ENCODE results near the gene RPL14. TPM values are rescaled to one million over a fixed set of nuclear protein-coding genes. Genes with fewer than 3 reads are reported as not detected.
"Not testable (repeated sequence)": the region's sequence is repeated elsewhere in the genome, so short reads cannot be mapped to it uniquely, and the experiment has no call there.

The RPL14 gene
- total RNA-seq, 1 experiment from 2014 or later = 244 TPM

DNA sequence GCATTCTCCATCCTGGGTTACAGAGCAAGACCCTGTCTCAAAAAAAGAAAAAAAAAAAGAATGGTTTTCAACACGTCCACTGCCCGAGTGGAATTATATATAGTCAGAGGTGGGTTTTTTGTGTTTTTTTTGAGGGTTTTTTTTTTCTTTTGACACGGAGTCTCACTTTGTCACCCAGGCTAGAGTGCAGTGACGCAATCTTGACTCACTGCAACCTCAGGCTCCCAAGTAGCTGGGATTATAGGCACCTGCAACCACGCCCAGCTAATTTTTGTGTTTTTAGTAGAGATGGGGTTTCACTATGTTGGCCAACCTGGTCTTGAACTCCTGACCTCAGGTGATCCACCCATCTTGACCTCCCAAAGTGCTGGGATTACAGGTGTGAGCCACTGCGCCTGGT lies 3.3 kb downstream of the RPL14 start:
- DNase-seq (ENCODE audit: low spot score); in situ Hi-C loops (cut with HindIII; ENCODE audit: low sequenced_read_pairs): not testable (repeated sequence)

DNA sequence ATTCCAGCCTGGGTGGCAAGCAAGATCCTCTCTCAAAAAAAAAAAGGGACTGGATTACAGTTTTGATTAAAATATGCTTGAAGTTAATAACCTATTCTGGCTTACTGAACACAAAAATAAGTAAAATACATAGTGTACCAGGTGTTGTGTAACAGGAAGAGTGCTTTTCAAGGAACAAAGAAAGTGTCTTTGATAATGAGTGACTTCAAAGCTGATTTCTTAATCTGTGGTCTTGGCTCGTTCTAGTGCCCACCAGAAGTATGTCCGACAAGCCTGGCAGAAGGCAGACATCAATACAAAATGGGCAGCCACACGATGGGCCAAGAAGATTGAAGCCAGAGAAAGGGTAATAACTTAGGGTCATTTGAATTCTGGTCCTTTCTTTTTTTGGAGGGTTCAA lies 4.0 kb downstream of the RPL14 start:
- DNase-seq (ENCODE audit: low spot score) = no peak
- in situ Hi-C loops (cut with HindIII; ENCODE audit: low sequenced_read_pairs) = no loop called here

DNA sequence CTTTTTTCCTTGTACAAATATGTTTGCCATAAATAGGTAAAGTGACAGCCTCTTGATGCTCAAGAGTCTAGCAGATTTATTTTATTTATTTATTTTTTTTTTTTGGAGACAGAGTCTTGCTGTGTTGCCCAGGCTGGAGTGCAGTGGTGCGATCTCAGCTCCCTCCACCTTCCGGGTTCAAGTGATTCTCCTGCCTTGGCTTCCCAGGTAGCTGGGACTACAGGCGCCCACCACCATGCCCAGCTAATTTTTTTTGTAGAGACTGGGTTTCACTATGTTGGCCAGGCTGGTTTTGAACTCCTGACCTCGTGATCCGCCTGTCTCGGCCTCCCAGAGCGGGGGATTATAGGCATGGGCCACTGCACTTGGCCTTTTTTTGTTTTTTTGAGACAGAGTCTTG lies 5.7 kb downstream of the RPL14 start:
- DNase-seq (ENCODE audit: low spot score); in situ Hi-C loops (cut with HindIII; ENCODE audit: low sequenced_read_pairs): not testable (repeated sequence)

DNA sequence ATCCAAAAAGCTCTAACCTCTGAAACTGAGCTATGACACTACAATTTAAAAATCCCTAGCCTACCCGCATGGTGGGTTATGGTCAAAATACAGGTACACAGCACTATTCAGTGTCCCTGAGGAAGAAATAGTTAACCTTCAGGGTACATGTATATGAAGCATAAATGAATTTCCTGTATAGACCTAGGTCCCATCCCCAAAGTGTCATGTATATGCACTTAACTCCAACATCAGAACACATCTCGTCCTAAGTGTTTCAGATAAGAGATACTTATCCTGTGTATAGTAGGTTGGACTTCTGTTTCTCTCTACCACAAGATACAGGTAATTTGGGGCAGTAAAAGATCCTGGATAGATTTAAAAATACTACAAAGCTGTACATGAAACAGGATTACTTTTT lies 6.4 kb downstream of the RPL14 start:
- in situ Hi-C loops (cut with HindIII; ENCODE audit: low sequenced_read_pairs) = no loop called here
- no peak for DNase-seq (ENCODE audit: low spot score)

DNA sequence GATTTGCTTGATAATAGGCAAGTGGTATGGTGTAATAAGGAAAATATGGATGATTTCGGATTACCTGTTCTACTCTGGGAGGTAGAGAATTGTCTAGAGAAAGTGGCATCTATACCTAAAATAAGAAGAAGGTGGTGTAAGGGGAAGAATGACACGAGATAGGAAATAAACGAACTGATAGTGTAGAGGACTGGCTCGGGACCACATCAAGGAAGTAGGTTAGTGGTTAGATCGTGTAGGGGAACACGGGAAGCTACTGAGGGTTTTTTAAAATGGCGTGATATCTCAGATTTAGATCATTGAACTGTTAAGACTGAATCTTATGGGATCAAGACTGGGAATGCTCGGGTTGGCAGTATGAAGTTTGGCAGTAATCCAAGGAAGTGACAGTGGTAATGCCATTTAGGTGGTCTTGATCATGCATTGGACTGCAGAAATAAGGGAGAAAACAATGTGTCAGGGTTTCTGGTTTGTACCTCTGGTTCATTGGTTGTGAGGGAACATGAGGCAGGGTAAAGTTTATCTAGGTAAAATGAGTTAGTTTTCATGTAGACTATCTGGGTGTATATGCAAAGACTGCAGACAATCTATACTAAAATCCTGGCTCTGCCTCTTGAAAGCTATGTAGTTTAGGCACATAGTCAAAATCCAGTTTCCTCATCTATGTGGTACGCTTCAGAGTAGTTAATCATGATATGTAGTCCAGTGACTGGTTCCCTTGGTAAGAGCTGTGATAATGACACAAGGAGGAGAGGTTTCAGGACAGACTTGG lies 7.4 kb downstream of the RPL14 start:
- in situ Hi-C loops (cut with HindIII; ENCODE audit: low sequenced_read_pairs) = no loop called here
- DNase-seq (ENCODE audit: low spot score) = no peak

DNA sequence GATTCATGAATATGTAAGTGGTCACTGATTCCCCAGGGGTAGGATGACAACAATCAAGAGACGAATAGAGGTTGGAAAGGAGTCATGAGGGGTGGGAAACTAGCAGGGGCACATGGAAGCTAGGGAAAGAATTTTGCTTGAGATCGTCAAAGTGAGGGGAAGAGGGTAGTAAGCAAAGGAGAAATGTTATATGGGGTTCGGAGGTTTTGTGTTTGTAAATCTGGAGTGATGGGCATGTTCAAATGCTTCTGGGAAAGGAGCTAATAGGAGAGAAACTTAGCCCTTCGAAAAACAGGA lies 7.9 kb downstream of the RPL14 start:
- DNase-seq (ENCODE audit: low spot score) = no peak
- in situ Hi-C loops (cut with HindIII; ENCODE audit: low sequenced_read_pairs) = no loop called here

DNA sequence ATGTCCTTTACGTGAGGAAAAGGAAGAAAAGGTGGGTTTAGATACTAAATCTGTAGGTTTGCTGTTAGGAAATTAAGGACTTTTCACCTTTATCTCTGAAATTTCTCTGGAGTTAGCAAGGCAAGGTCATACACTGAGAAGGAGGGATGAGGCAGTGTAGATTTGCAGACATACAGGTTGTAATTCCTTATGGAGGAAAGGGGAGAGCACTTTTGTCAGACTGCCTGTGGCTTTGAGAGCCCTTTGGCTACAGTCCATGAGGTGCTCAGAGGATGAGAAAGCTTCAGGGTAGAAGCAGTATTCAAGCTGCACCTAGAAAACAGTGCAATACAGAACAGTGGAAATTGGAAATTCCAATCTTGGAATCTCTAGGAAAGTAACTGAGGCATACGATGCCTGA lies 8.3 kb downstream of the RPL14 start:
- no peak for DNase-seq (ENCODE audit: low spot score)
- in situ Hi-C loops (cut with HindIII; ENCODE audit: low sequenced_read_pairs) = no loop called here

DNA sequence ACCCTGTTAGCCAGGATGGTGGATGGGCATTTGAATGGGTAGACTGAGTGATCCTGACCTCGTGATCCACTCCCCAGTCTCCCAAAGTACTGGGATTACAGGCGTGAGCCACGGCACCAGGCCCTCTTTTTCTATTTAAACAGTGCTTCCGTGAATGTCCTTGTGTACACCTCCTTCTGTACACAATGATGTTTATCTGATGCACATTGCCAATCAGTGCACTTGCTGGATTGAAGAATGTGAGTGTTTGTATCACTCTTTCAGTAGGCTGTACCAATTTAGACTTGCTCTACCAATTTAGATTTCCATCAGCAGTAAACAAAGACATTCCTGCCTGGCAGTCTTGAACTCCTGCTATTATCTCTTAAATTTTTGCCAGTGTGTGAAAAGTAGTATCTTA lies 10.9 kb downstream of the RPL14 start:
- DNase-seq (ENCODE audit: low spot score) = no peak
- in situ Hi-C loops (cut with HindIII; ENCODE audit: low sequenced_read_pairs) = no loop called here

DNA sequence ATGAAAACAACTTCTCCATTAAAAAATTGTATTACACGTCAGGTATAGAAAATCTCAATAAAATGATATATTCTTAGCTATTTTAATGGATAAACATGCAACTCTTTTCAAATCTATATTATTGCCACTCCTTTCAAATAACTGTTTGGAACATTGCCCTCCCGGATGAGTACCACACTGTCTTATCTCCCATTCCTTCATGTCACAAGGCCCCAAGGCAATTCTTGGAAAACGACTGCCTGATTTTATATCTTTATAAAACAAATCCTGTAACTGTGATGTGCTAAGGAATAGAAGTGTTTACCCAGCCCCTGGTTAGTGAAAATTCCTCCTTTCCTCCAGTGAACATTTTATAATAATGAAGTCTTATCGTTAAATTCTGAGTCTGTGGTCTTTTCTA lies 13.6 kb downstream of the RPL14 start:
- DNase-seq (ENCODE audit: low spot score) = no peak
- in situ Hi-C loops (cut with HindIII; ENCODE audit: low sequenced_read_pairs) = no loop called here

DNA sequence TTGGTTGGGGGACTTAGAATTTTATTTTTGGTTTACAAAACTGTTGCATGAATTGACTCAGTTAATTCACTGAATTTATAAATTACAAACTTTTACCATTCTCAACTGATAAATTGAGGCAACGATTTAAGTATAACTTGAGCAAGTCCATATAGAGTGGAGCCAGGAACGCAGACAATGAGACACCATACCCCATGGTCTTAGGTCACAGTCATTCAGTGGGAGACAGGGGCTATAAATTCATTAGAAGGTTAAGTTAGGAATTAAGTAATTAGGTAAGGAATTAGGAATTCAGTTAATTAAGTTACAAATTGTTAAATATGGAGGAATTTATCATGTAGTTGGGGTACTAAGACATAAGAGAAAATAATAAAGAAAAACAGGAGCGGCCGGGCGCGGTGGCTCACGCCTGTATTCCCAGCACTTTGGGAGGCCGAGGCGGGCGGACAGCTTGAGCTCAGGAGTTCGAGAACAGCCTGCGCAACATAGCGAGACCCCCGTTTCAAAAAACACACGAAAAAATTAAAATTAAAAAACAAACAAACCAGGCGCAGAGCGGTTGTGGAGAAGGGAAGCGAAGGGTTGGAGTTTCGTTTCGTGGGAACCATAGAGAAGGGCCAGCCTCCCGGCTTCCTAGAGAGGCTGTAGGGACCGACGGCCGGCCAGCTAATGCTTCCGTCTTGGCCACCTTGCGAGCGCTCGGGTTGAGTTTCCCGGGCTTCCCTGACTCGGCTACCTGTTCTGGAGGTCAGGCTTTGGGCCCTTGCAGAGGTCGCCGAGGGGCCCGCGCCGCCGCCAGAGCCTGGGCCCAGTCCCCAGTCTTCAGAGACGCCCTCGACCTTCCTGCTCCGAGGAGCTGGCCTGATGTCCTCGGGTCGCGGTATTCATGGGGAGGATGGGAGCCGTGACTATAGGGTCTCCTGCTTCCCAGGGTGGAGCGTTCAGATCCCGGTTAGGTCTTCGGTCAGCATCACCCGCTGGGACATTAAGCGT lies 19.6 kb downstream of the RPL14 start, which contains the start of gene ZNF619:
ZNF619 (plus strand) TSS at position 645 of the 993 bp plus-strand sequence. CDS start 858 bp downstream, outside the sequence.
- in situ Hi-C loops (cut with HindIII; ENCODE audit: low sequenced_read_pairs) = no loop called here
- DNase-seq (ENCODE audit: low spot score) = peak; percentile 83

DNA sequence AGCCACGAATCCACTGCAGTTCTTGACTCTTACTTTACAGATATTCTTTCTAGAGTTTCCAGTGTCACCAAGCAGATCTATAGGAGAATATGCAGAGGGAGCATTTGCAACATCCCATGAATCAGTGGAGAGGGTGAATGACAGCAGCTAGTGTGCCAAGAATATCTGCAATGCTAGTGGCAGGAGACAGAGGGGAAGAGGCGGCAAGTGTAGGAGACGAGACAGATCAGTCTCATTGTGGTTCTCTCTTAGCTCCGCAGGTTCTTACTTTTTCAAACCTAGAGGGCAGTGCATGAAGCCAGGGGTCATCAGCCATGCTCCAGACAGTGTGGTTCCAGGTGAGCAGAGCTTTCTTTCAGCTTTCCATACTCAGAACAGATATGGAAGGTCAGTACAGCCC lies 20.5 kb downstream of the RPL14 start:
- in situ Hi-C loops (cut with HindIII; ENCODE audit: low sequenced_read_pairs) = no loop called here
- peak; percentile 41 for DNase-seq (ENCODE audit: low spot score)

DNA sequence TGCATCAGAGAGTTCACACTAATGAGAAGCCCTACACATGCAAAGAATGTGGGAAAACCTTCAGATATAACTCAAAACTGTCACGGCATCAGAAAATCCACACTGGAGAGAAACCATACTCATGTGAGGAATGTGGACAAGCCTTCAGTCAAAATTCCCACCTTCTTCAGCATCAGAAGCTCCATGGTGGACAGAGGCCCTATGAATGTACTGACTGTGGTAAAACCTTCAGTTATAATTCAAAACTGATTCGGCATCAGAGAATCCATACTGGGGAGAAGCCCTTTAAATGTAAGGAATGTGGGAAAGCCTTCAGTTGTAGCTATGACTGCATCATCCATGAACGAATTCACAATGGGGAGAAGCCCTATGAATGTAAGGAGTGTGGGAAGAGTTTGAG lies 30.0 kb downstream of the RPL14 start:
- no peak for DNase-seq (ENCODE audit: low spot score)
- in situ Hi-C loops (cut with HindIII; ENCODE audit: low sequenced_read_pairs) = no loop called here

DNA sequence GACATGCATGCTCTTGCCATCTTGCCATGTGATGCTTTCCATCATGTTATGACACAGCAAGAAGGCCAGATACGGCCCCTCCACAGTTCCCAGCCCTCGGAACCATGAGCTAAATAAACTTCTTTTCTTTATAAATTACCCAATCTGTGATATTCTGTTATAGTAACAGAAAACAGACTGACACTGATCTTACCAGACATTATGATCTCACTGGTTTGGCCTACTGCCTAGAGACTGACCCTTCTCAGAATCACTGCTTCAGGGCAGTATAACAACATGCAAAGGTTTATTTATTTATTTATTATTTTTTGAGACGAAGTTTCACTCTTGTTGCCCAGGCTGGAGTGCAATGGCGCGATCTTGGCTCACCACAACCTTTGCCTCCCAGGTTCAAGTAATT lies 33.8 kb downstream of the RPL14 start:
- no peak for DNase-seq (ENCODE audit: low spot score)
- in situ Hi-C loops (cut with HindIII; ENCODE audit: low sequenced_read_pairs) = no loop called here

DNA sequence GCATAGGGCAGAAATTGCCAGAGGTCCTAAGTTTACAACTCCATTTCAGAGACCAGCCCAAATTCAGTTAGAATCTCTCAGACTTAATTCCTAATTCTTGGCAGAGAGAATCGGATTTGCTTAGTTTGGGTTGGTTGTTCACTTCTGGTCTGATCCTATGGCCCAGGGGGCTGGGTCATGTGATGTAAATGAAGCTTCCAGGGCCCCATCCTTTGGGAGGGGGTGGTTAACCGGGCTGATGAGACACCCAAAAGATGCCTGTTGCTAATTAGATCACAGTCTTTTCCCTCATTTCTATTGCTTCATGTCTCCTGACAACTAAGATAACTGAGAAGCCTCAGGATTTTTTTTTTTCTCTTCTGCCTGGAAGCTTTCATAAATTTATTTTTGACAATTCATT lies 37.6 kb downstream of the RPL14 start:
- in situ Hi-C loops (cut with HindIII; ENCODE audit: low sequenced_read_pairs) = no loop called here
- no peak for DNase-seq (ENCODE audit: low spot score)

DNA sequence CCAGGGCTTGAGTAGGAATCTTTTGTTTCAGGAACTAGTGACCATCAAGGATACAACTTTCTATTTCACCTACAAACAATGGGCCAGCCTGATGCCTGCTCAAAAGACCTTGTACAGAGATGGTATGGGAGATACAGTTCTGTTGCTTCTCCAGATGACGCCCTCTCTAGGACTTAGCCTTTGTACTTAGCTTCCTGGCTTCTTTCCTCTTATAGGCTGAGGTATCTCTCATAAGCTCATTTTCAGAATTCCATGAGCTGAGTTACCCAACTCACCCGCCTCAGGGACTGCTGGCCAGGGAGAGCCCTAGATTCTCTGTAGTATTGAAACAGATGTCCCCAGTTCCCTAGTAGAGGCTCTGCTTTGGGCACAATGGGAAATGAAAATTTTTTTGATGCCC lies 40.1 kb downstream of the RPL14 start:
- DNase-seq (ENCODE audit: low spot score) = no peak
- in situ Hi-C loops (cut with HindIII; ENCODE audit: low sequenced_read_pairs) = no loop called here

DNA sequence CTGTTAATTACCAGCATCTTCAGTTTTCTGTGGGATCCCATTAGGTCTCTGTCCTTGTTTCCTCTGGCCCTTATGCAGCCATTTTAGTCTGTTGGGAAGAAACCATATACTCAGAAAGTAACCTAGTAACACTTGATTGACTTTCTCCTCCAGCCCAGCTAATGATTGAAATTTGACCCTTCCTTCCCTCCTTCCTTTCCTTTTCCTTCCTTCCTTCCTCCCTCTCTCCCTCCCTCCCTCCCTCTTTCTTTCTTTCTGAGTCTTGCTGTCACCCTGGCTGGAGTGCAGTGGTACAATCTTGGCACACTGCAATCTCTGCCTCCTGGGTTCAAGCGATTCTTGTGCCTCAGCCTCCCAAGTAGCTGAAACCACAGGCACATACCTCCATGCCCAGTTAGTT lies 42.8 kb downstream of the RPL14 start:
- in situ Hi-C loops (cut with HindIII; ENCODE audit: low sequenced_read_pairs) = no loop called here
- DNase-seq (ENCODE audit: low spot score) = no peak

DNA sequence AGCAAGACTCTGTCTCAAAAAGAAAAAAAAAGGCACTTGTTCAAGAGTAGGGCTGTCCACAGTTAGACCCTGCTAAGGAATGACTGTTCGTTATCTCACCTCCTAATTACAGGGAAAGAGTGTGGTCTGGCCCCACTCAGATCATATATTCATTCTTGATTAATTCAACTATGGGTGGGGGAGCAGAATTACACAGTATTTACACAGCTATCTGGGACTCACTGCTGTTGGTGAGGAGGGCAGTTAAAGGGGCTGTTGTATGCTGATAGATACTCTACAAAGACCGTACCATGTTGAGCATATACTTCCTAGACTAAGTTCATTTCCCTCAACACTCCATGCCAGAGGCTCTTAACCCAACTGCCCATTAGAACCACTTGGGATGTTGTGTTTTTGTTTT lies 44.9 kb downstream of the RPL14 start:
- DNase-seq (ENCODE audit: low spot score) = no peak
- in situ Hi-C loops (cut with HindIII; ENCODE audit: low sequenced_read_pairs) = no loop called here

DNA sequence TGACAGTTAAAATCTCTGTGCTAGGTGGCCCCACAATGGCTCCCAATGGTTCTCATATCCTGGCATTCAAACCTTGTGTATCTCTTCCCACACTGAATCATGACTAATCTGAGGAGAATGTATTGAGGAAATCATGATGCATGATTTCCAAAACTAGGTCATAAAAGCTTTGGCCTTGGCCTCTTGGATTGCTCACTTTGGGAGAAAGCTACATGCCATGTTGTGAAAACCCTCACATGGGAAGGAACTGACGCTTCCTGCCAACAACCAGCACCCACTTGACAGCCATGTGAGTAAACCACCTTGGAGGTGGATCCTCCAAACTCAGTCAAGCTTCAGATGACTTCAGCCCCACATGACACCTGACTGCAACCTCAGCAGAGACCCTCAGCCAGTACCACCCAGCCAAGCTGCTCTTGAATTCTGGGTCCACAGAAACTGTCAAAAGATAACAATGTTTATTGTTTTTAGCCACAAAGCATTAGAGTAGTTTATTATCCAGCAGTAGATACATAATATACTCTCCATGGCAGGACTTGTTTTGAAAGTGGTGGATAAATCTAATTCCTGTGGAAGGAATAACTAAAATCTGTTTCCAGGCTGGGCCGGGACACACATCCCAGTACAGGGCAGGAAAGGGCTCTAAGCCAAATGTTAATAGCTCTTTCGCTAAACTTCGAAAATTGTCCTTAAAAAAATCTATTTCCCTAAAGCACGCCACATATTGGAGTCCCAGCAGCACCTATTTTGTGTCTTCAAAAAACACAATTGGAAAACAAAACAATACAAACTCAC lies 47.7 kb downstream of the RPL14 start:
- in situ Hi-C loops (cut with HindIII; ENCODE audit: low sequenced_read_pairs) = no loop called here
- DNase-seq (ENCODE audit: low spot score) = peak; percentile 2

DNA sequence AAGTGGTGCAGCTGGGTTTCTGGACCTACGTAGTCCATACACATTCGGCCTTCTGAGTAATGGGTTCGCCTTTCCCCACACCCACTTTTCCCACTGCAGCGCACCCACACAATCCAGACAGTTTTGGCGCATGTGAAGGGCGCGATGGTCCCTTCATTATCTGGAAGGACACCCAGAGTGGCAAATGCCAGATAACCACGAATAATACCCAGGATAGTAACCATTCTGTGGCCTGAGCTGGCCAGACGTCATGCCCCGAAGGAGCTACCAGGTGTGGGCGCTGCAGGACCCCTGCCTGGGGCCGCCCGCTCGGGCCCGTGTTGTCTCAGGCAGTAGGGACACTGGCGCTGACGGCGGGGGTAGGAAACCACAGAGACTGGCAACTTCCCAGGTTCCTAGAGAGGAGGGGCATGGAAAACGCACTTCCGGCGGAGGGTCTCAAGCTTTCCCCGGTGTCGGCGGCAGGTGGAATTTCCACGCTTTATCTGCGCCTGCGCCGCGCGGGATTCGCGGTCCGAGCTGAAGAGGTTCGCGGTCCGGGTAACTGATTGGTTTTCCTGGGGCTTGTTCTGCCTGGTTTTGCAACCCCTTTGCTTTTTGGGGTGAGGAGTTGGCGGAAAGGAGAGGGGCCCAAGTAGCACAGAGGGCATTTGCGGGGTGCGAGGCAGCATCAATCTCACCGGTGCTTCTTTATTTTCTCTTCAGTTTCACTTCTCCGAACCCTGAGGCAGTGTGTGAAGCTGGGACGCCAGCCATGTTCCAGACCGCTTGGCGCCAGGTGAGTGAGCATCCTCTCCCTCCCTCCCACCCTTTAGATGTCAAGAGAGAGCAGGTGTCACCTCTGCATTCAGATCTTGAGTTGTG lies 48.7 kb downstream of the RPL14 start, which contains the start of gene ZNF620:
ZNF620 (plus strand) TSS at position 441 of the 864 bp plus-strand sequence; CDS start at position 755, 314 bp downstream.
- in situ Hi-C loops (cut with HindIII; ENCODE audit: low sequenced_read_pairs) = no loop called here
- DNase-seq (ENCODE audit: low spot score) = peak; percentile 89

Measured in G401 (cell line).